HG02840 (cell line): Measurements from ENCODE around the gene CENPF.
"Not testable (repeated sequence)": the region's sequence is repeated elsewhere in the genome, so short reads cannot be mapped to it uniquely, and the experiment has no call there.

ENCODE experiments used
- ATAC-seq: cut with Tn5 transposase; IDR thresholded peaks from one replicate; pipeline ENCODE4 v1.9.1; 2021; ENCODE audit warnings: mild to moderate bottlenecking, moderate library complexity, moderate number of reproducible peaks; ENCODE audit not compliant: unreplicated experiment, low FRiP score

Gene CENPF

GRCh38 chr1:214583824-214584554 lies 19.0 kb upstream of the CENPF start:
- ATAC-seq, result no peak

DNA sequence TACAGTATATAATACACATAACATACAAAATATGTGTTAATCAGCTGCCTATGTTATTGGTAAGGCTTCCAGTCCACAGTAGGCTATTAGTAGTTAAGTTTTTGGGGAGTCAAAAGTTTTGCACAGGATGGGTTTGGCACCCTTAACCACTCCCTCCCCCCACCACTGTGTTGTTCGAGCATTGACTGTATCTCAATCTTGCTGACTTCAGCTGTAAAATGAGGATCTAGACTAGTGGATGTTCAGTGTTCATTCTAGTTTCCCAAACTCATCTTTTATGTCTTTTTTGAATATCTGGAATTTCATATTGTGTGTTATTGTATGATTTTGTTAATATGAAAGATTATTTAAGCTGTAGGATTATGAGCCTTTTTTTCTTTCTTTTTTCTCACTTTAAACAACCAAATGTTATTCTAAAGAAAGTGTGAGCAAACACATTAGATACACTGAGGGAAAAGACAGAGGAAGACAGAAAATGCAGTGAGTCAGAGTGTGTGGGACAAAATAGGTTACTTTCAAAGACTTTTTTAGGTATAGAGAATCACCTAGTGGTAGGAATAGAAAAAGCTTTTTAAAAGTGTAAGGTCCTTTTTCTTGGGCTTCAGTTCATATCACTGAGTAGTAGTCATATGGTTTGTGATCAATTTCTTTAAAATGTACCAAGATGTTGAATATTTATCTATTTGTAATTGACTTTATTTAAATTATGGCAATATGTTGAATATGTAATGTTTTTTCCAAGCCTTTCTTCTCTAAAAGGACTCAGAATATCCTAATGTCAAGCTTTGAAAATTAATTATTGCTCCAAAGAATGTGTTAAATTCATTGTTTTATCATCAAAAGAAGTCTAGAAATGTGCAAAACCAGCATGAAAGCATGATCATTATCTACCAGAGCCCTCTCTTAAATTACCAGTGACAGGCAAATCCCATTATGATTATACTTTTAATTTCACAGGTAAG lies 17.9 kb upstream of the CENPF start:
- peak; percentile 52 for ATAC-seq

DNA sequence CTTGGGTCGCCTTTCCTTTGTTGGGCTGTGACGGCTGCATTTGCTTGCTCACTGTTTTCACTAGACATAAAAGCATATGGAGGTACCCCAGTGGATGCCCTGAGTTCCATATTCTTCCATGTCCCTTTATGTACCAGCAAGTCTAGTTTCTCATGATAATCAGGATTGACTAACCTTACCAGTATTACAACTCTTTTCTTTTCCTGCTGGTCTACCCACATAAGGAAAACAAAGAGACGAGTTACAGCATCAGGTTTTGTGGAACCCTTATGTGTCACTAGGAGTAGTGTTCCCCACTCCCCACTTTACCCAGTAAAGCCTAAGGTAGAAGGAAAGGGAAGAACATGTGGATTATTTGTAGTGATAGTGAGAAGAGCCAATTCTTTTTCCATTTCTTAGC lies 16.4 kb upstream of the CENPF start:
- no peak for ATAC-seq

- ATAC-seq, result no peak
Observed at GRCh38 chr1:214587165-214587564, 15.8 kb upstream of the CENPF start.

- ATAC-seq, result no peak
Observed at GRCh38 chr1:214588963-214589597, 13.9 kb upstream of the CENPF start.

DNA sequence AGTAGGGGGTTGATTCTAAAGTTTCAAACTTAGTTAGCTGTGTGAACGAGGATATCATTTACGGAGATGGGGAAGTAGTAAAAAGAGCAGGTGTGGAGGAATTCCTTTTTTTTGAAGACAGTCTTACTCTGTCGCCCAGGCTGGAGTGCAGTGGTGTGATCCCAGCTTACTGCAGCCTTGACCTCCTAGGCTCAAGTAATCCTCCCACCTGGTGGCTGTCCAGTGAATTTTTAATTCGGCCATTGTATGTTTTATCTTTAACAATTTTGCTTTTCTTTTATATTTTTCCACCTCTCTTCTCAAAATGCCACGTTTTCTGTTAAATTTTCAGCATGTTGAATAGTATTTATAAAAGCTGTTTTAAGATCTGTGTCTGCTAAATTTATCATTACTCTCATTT lies 12.3 kb upstream of the CENPF start:
- ATAC-seq, result no peak

GRCh38 chr1:214591918-214592317 lies 11.1 kb upstream of the CENPF start:
- not testable (repeated sequence) for ATAC-seq

DNA sequence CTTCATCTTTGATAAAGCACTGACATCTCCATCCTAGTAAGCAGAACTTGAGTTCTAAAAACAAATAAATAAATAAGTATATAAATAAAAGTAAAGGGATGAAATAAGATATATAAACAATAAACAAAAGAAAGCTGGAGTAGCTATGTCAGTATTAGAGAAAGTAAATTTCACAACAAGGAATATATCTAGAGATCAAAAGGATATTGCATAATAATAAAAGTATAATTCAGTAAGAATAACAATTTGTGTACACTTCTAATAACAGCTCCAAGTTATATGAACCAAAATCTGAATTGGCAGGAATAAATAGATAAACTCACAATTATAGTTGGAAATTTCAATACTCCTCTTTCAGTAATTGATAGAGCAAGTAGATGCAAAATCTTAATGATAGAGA lies 9.8 kb upstream of the CENPF start:
- ATAC-seq, result no peak

- no peak for ATAC-seq
Observed at GRCh38 chr1:214603819-214604252, 841 bp downstream of the CENPF start.

DNA sequence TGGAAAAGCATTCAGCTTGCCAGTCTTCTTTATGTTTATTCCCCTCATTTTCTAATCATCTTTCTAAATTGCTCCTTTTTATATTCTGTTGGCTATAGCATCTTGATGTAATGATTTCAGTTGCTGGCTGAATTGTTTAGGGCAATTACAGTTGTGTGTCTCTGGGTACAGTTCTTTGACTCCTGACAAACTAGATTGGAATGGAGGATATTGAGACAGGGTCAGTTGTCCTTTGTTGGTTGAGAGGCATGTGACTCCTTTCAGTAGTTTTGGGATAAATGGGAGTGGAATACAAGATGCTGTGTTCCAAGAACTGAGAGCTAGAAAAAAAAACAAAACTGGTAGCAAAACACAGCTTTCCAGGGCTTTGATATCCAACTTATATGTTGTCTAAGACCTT lies 1.5 kb downstream of the CENPF start:
- ATAC-seq, result no peak

GRCh38 chr1:214605484-214605883 lies 2.5 kb downstream of the CENPF start:
- not testable (repeated sequence) for ATAC-seq

- ATAC-seq, result not testable (repeated sequence)
Observed at GRCh38 chr1:214605933-214606925, 3.2 kb downstream of the CENPF start.

DNA sequence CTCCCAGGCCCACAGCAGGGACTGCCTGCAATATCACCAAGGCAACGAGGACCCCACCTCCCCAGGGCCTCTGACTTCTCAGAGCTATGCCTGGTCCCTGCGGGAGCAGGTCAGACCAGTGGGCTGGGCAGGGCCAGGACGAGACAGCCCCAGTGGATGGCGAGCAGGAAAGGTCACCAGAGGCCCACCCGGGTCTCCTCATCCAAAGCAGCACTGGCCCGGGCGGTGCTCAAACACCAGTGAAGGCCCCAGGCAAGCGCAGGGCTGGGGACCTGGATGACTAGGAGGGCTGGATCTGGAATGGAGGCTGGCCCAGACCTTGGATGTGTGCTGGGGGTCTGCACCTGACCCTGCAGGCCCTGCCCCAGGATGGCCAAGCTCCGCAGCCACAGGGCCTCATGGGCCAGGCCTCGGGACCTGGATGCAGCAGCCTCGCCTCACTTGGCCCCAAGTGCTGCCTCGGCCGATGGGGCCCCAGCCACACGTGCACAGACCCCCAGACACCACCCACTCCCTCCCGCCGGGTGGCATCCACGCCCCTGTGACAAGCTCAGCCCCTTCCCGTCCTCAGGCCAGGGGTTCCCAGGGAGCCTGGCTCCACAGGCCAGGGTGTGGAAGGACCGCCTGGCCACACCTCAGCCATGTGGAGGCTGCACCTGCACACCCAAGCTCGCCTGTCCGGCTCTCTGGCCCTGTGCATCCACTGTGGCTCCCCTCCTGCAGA lies 4.7 kb downstream of the CENPF start:
- not testable (repeated sequence) for ATAC-seq

DNA sequence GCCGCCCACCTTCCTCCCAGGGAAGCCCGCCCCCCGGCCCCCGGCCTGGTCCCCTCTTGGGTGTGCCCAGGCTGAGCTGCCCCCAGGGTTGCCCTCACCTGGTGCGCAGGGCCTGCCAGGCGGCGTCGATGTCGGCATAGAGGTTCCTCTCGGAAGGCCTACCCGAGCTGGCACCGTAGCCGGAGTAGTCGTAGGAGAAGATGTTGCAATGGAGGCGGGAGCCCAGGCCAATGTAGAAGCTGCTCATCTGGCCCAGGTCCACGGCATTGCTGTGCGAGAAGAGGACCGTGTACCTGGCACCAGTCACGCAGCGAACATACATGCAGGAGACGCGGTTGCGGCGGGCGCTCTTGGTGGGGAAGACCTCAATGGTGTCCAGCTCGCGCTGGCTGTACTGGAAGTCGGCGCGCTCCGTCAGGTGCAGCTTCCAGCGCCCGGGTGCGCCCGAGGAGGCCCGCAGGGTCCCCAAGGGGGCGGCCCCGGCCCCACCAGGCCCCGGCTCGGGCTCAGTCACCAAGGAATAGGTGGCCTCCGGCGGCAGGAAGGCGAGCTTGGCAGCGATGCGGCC lies 5.3 kb downstream of the CENPF start:
- not testable (repeated sequence) for ATAC-seq

DNA sequence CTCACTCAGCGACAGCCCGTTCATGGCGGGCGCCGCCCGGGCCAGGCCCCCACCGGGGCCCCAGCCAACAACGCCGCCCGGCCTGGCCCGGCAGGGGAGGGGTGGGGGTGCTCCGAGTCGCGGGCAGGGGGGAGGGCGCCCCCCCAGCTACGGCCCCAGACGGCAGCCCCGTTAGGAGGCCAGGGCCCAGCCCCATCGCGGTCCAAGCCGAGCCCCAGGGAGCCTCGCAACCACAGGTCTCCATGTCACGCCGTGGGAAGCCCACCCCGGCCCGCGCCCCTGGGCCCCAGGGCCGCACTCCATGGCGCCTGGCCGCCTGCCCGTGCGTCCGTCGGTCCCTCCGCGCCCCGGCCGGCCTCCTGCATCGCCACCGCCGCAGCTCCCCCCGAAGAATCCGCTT lies 5.8 kb downstream of the CENPF start:
- not testable (repeated sequence) for ATAC-seq

GRCh38 chr1:214609692-214610091 lies 6.7 kb downstream of the CENPF start:
- ATAC-seq, result no peak

GRCh38 chr1:214610136-214610535 lies 7.1 kb downstream of the CENPF start:
- not testable (repeated sequence) for ATAC-seq

DNA sequence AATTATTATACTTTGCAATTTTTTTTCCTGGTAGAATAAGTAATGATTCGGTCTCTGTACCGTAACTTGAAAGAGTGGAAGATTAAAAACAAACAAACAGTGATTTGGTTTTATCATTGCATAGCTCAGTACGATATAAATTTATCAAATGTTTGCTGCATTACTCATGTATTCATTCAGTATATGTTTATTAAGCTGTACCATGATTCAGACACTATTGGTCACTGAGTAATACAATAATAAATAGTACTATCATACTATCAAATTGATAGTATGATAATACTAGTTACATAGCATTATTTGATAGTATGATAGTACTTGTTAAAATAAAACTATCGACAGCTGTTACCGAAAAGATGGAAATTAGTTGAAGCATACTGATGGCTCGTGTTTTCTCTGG lies 12.1 kb downstream of the CENPF start:
- ATAC-seq, result no peak

DNA sequence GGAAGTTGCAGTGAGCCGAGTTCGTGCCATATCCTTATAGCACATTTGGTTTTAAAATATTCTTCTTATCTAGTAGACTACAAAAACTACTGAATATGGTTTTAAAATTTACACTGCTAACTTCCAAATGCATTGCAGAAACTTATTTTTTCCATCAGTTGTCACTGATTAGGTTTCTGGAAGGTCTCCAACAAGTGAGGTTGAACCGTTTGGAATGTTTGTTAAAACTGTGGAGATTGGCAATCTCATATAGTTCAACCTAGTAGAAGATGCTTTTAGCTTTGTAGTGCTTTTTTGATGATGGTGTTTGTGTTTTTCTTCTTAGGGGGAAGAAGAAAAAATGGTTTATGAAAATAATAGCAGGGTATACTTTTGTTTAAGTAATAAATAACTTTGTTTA lies 12.9 kb downstream of the CENPF start:
- ATAC-seq, result no peak
